OCI-LY7 (cell line): ENCODE data around the gene ZNF846.

ENCODE experiments used
- CTCF ChIP-seq: fragments of 200-600 bp; sonication (generic); conservative IDR thresholded peaks from 2 replicates; pipeline ENCODE4 v1.5.1; 2014; ENCODE audit warnings: mild to moderate bottlenecking, antibody characterized with exemption, low read length, moderate library complexity, mixed read lengths
- EZH2phosphoT487 ChIP-seq: fragments of 200-600 bp; sonication (generic); IDR thresholded peaks from 2 replicates; pipeline ENCODE4 v1.6.1; 2018; ENCODE audit warnings: low read depth, borderline replicate concordance, mild to moderate bottlenecking, mixed run types, antibody characterized with exemption, low read length, moderate library complexity, mixed read lengths

- TF ChIP-seq CTCF (no peak), EZH2phosphoT487 (no peak)
Measured at GRCh38 chr19:9808855-9809824, 40.6 kb upstream of the ZNF846 start.
